CD4-positive, alpha-beta T cell (primary cell): ENCODE data around the gene DOCK9. TPM values are rescaled to one million over a fixed set of nuclear protein-coding genes. Genes with fewer than 3 reads are reported as not detected.

Experiments used
- ATAC-seq: fragments of 200-7000 bp; cut with Tn5 transposase; one replicate; pipeline ENCODE4 v1.10.0; 2022; ENCODE audit warnings: mild to moderate bottlenecking; ENCODE audit not compliant: poor library complexity
- CTCF ChIA-PET: fragments of 350-600 bp; sonication (Branson Sonifier 250); formaldehyde crosslinking; loops from one replicate; lab custom pipeline; 2021; ENCODE audit warnings: antibody characterized with exemption, inconsistent platforms; lab: Charles Lee
- POLR2A ChIA-PET: fragments of 350-600 bp; sonication (Branson Sonifier 250); formaldehyde crosslinking; loops from one replicate; lab custom pipeline; 2021; ENCODE audit warnings: antibody characterized with exemption, inconsistent platforms; lab: Charles Lee
- DNase-seq, 14 experiments: peaks; one replicate each; pipeline ENCODE4 v3.0.0-alpha.2; 2013 to 2020; ENCODE audit warnings: mixed read lengths in 2 of 14
- H3K27ac ChIP-seq, 2 donors: one replicate each; pipeline versions ENCODE4 v1.5.1 to v1.7.0; 2013; ENCODE audit warnings: low read length in 2 of 2, low read depth in 1 of 2, mild to moderate bottlenecking in 1 of 2
- H3K27me3 ChIP-seq, 2 experiments: 1 replicate in 1 of 2; 2 replicates in 1 of 2; pipeline versions ENCODE4 v1.6.1 to v1.7.0; 2013; ENCODE audit warnings: low read length in 2 of 2, control low read depth in 1 of 2, mild to moderate bottlenecking in 1 of 2, moderate library complexity in 1 of 2; ENCODE audit not compliant: insufficient read depth in 2 of 2, control insufficient read depth in 1 of 2
- H3K36me3 ChIP-seq: one replicate; pipeline ENCODE4 v1.6.1; 2013; ENCODE audit warnings: low read length, control low read depth; ENCODE audit not compliant: insufficient read depth
- H3K4me1 ChIP-seq: one replicate; pipeline ENCODE4 v1.6.1; 2013; ENCODE audit warnings: low read length, control low read depth; ENCODE audit not compliant: insufficient read depth
- H3K4me3 ChIP-seq: one replicate; pipeline ENCODE4 v1.5.1; 2013; ENCODE audit warnings: mild to moderate bottlenecking, low read length, moderate library complexity
- H3K9me3 ChIP-seq, 2 experiments: 1 replicate in 1 of 2; 2 replicates in 1 of 2; pipeline versions ENCODE4 v1.6.1 to v1.7.0; 2013; ENCODE audit warnings: low read length in 2 of 2, mild to moderate bottlenecking in 2 of 2, control low read depth in 1 of 2, moderate library complexity in 1 of 2; ENCODE audit not compliant: control insufficient read depth in 1 of 2, insufficient read depth in 1 of 2
- H3K27ac Mint-ChIP-seq: one replicate; pipeline ENCODE4 v1.8.0; 2020; ENCODE audit warnings: mixed read lengths
- H3K27me3 Mint-ChIP-seq: one replicate; pipeline ENCODE4 v1.8.0; 2021; ENCODE audit warnings: mixed read lengths
- H3K36me3 Mint-ChIP-seq: one replicate; pipeline ENCODE4 v1.8.0; 2021; ENCODE audit warnings: low read depth, mixed read lengths
- H3K4me1 Mint-ChIP-seq: one replicate; pipeline ENCODE4 v1.8.0; 2021; ENCODE audit warnings: low read depth, mixed read lengths
- H3K4me3 Mint-ChIP-seq: one replicate; pipeline ENCODE4 v1.8.0; 2020; ENCODE audit warnings: mild to moderate bottlenecking, mixed read lengths
- H3K9me3 Mint-ChIP-seq: one replicate; pipeline ENCODE4 v1.8.0; 2020; ENCODE audit warnings: mixed read lengths
- intact Hi-C, 2 experiments: fragments of 100-400 bp; cut with DNase I in 1 of 2; cut with micrococcal nuclease in 1 of 2; formaldehyde crosslinking; loops; one replicate each; pipeline versions ENCODE4 v1.15.1 to v1.9.0; 2023 to 2025; cut with DNase I, micrococcal nuclease
- total RNA-seq, 174 experiments: library from RNA in 2 of 174; stranded (reverse) in 2 of 174; gene quantifications; one replicate each; pipeline ENCODE4 v1.2.3 and lab custom pipeline; 2021 to 2026
- TF ChIP-seq, protein P1 (sequence below): fragments of 200-600 bp; IDR thresholded peaks from one replicate; pipeline ENCODE4 v1.8.0; 2022; ENCODE audit warnings: antibody characterized with exemption, mild to moderate bottlenecking

DOCK9 gene
- total RNA-seq, 2 experiments from 2014 or later = 76.3 to 79.3 TPM

DNA sequence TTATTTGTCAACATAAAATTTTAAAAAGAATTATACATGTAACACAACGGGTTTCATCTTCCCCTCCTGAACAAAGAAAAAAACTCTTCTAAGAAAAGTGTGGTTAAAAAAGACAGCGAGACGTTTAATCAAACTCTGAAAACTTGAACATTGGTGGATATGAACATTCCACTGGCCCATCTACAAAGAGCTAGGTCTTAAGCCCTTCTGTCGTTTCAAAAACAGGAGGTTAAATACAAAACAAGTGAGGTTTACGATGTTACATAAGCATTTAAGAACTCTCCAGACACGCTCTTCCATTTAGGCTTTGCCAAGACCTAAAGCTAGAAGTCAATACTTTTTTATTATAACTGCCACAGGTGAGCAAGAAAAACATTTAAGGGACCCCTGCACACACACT is 9.4 kb upstream of the DOCK9 start:
- intact Hi-C loops = no loop called here
- Histone ChIP-seq H3K36me3 (no peaks in the 10 kb centered on the region), H3K4me3 (no peak overlapping the region), H3K9me3 (no peaks in the 10 kb centered on the region), H3K27me3 (no peaks in the 10 kb centered on the region), H3K4me1 (peaks cover 15% of the 10 kb centered on the region), H3K27ac (no peak overlapping the region)
- Mint-ChIP-seq H3K27me3 (no peaks in the 10 kb centered on the region), H3K4me1 (peaks cover 80% of the 10 kb centered on the region), H3K4me3 (peak overlapping the region; percentile 18), H3K27ac (peak overlapping the region; percentile 79), H3K9me3 (no peaks in the 10 kb centered on the region), H3K36me3 (no peaks in the 10 kb centered on the region)
- TF ChIP-seq, protein P1, sequence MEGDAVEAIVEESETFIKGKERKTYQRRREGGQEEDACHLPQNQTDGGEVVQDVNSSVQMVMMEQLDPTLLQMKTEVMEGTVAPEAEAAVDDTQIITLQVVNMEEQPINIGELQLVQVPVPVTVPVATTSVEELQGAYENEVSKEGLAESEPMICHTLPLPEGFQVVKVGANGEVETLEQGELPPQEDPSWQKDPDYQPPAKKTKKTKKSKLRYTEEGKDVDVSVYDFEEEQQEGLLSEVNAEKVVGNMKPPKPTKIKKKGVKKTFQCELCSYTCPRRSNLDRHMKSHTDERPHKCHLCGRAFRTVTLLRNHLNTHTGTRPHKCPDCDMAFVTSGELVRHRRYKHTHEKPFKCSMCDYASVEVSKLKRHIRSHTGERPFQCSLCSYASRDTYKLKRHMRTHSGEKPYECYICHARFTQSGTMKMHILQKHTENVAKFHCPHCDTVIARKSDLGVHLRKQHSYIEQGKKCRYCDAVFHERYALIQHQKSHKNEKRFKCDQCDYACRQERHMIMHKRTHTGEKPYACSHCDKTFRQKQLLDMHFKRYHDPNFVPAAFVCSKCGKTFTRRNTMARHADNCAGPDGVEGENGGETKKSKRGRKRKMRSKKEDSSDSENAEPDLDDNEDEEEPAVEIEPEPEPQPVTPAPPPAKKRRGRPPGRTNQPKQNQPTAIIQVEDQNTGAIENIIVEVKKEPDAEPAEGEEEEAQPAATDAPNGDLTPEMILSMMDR = no peak
- DNase-seq (no peak), ATAC-seq (peak; percentile 72)
- ChIA-PET POLR2A (interaction anchor here (1.0 to 1.5 kb wide), 3 partner anchors 9 to 68 kb away, joined by 3 read pairs; no protein-coding TSS in a partner anchor), CTCF (interaction anchor here (1.2 kb wide), 1 partner anchor 9 kb away, joined by 3 read pairs; no protein-coding TSS in a partner anchor)

DNA sequence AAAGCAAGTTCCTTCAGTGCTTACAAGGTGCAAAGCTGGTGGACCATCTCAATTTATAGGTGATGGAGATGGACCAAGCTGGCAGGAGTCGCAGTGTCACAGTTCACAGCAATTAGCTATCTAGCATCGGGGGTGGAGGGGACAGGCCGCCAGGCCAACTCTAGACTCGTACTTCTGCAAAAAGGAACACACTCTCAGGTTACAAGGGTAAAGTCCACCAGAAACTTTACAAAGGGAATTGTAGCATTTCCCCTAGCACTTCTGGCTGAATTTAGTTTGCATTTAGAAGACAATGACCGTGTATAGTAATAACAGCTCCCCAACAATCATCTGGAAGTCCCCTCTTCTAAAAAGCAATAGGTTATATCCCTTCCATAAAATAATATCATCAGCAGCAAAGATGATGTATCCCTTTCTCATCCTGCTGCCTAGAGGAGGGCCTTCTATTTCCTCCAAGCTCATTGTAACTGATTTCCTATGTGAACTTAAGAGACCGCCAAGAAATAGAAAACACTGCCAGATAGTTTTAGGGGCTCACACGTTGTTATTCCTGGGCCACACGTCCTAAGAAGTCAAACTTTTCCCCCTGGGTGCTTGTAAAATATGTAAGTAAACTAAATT is 8.5 kb upstream of the DOCK9 start:
- intact Hi-C loops = no loop called here
- no peaks in the 10 kb centered on the region for H3K9me3 ChIP-seq
- H3K9me3 Mint-ChIP-seq = no peaks in the 10 kb centered on the region
- no peak overlapping the region for H3K4me3 Mint-ChIP-seq
- H3K4me1 Mint-ChIP-seq = peaks cover 87% of the 10 kb centered on the region
- H3K4me1 ChIP-seq = peaks cover 21% of the 10 kb centered on the region
- no peak for DNase-seq
- no peaks in the 10 kb centered on the region for H3K36me3 ChIP-seq
- H3K27me3 ChIP-seq = no peaks in the 10 kb centered on the region
- H3K36me3 Mint-ChIP-seq = no peaks in the 10 kb centered on the region
- no peak overlapping the region for H3K4me3 ChIP-seq
- POLR2A ChIA-PET = interaction anchor here (1.1 to 2.0 kb wide), 3 partner anchors 8 to 21 kb away, joined by 3 to 7 read pairs (median 4); no protein-coding TSS in a partner anchor
- ATAC-seq = no peak
- TF ChIP-seq, protein P1 = no peak
- H3K27ac ChIP-seq = no peak overlapping the region
- H3K27me3 Mint-ChIP-seq = no peaks in the 10 kb centered on the region
- CTCF ChIA-PET = interaction anchor here (0.6 to 1.2 kb wide), 2 partner anchors 14 to 52 kb away, joined by 3 to 4 read pairs; no protein-coding TSS in a partner anchor
- no peak overlapping the region for H3K27ac Mint-ChIP-seq

DNA sequence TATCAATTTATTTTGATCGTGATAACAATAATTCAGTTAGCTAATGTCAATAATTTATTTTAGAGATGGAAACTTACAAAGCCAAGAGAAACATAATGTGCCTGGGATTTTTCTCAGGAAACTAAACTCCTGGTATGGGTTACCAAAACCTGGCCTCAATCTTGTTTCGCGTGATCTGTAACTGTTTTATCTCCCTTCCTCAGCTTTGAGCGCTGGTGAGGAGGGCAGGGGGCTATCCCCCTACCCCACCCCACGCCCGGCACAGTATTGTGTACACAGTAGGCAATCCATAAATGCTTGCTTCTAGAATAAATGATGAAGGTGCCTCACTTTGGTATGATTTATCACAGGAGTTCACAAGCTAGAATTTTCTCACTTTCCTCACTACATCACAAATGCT is 7.7 kb upstream of the DOCK9 start:
- Histone ChIP-seq H3K4me3 (no peak overlapping the region), H3K36me3 (no peaks in the 10 kb centered on the region), H3K4me1 (peaks cover 22% of the 10 kb centered on the region), H3K27ac (no peak overlapping the region), H3K27me3 (no peaks in the 10 kb centered on the region), H3K9me3 (no peaks in the 10 kb centered on the region)
- Mint-ChIP-seq H3K4me3 (no peak overlapping the region), H3K27me3 (no peaks in the 10 kb centered on the region), H3K9me3 (no peaks in the 10 kb centered on the region), H3K36me3 (no peaks in the 10 kb centered on the region), H3K27ac (peak overlapping the region; percentile 40), H3K4me1 (peaks cover 90% of the 10 kb centered on the region)
- ChIA-PET CTCF (interaction anchor here (0.6 to 1.2 kb wide), 2 partner anchors 15 to 52 kb away, joined by 3 to 4 read pairs; no protein-coding TSS in a partner anchor), POLR2A (interaction anchor here (1.4 to 2.0 kb wide), 3 partner anchors 9 to 21 kb away, joined by 3 to 7 read pairs (median 4); no protein-coding TSS in a partner anchor)
- TF ChIP-seq, protein P1 = no peak
- ATAC-seq (no peak), DNase-seq (no peak)
- intact Hi-C loops = no loop called here
